HepG2 (cell line): ENCODE data around the gene GRIFIN. TPM values are rescaled to one million over a fixed set of nuclear protein-coding genes. Genes with fewer than 3 reads are reported as not detected.
A peak's percentile ranks its signal among the peaks of the same experiment; 100 is the strongest.

ENCODE experiments used
- ATAC-seq: fragments of 200-7000 bp; cut with Tn5 transposase; 3 replicates; pipeline ENCODE4 v1.9.1; 2020; ENCODE audit warnings: mild to moderate bottlenecking, moderate library complexity
- BruUV-seq: library from RNA; stranded (reverse); fragments of 400-500 nt; replicated peaks from 2 replicates; lab custom pipeline; 2021; lab: Mats Ljungman, UMichigan
- CTCF ChIA-PET: fragments of 300-600 bp; formaldehyde crosslinking; extraction: SDS; loops from one replicate; lab custom pipeline; 2021; ENCODE audit warnings: low total read pairs, inconsistent platforms, low intra/inter-chr PET ratio; lab: Yijun Ruan, JAX
- POLR2A ChIA-PET: fragments of 350-600 bp; sonication (Branson Sonifier 250); formaldehyde crosslinking; loops from one replicate; lab custom pipeline; 2020; ENCODE audit warnings: antibody characterized with exemption, inconsistent platforms; lab: Yijun Ruan, JAX
- DNase-seq: peaks from one replicate; pipeline ENCODE4 v3.0.0-alpha.2; 2015; ENCODE audit warnings: low spot score
- FAIRE-seq: peaks from 3 replicates; lab custom pipeline; 2011; peaks lifted over from hg19 to GRCh38; lab: Jason Lieb, UNC
- H2AFZ ChIP-seq: one replicate; pipeline ENCODE4 v1.6.1; 2011; ENCODE audit warnings: low read length, inconsistent platforms
- H3K27ac ChIP-seq: fragments of 300-600 bp; 3 replicates; pipeline ENCODE4 v1.8.0; 2011; ENCODE audit warnings: mixed run types, mild to moderate bottlenecking, mixed read lengths, low read length, inconsistent platforms; ENCODE audit not compliant: insufficient read depth; ENCODE audit errors: extremely low read length
- H3K27me3 ChIP-seq, 2 experiments: fragments of 200-600 bp in 1 of 2; 2 replicates in 1 of 2; 3 replicates in 1 of 2; pipeline versions ENCODE4 v1.6.0 to v1.8.0; 2011; ENCODE audit warnings: low read length in 2 of 2, mild to moderate bottlenecking in 2 of 2, moderate library complexity in 2 of 2, inconsistent platforms in 1 of 2; ENCODE audit not compliant: insufficient read depth in 2 of 2, control insufficient read depth in 1 of 2
- H3K36me3 ChIP-seq, 2 experiments: fragments of 200-600 bp in 1 of 2; replicated peaks in 1 of 2; 2 replicates in 1 of 2; 3 replicates in 1 of 2; pipeline versions ENCODE4 v1.5.1 to v1.8.0; 2011; ENCODE audit warnings: low read length in 2 of 2, inconsistent platforms in 1 of 2; ENCODE audit not compliant: insufficient read depth in 2 of 2, control insufficient read depth in 1 of 2
- H3K4me1 ChIP-seq: 2 replicates; pipeline ENCODE4 v1.5.1; 2012; ENCODE audit warnings: low read length, inconsistent platforms; ENCODE audit not compliant: insufficient read depth
- H3K4me2 ChIP-seq: 2 replicates; pipeline ENCODE4 v1.6.0; 2011; ENCODE audit warnings: low read depth, low read length, inconsistent platforms
- H3K4me3 ChIP-seq, 3 experiments: fragments of 200-600 bp in 1 of 3; sonication (generic), shearing (Covaris generic) in 1 of 3; replicated peaks in 1 of 3; 2 replicates each; pipeline ENCODE4 v1.5.1; 2011 to 2016; ENCODE audit warnings: low read length in 3 of 3, inconsistent platforms in 2 of 3, low read depth in 2 of 3, mild to moderate bottlenecking in 2 of 3, control low read depth in 1 of 3, mixed read lengths in 1 of 3; ENCODE audit not compliant: insufficient read depth in 1 of 3
- H3K79me2 ChIP-seq: one replicate; pipeline ENCODE4 v1.6.1; 2011; ENCODE audit warnings: low read length, inconsistent platforms; ENCODE audit not compliant: insufficient read depth
- H3K9ac ChIP-seq: 2 replicates; pipeline ENCODE4 v1.6.0; 2011; ENCODE audit warnings: mild to moderate bottlenecking, low read depth, low read length, inconsistent platforms; ENCODE audit not compliant: insufficient read depth
- H3K9me3 ChIP-seq: 2 replicates; pipeline ENCODE4 v1.5.1; 2012; ENCODE audit warnings: mild to moderate bottlenecking, low read length
- H4K20me1 ChIP-seq: 2 replicates; pipeline ENCODE4 v1.6.0; 2011; ENCODE audit warnings: inconsistent platforms, mild to moderate bottlenecking, low read length, moderate library complexity; ENCODE audit not compliant: insufficient read depth
- ARID3A ChIP-seq: IDR thresholded peaks from 2 replicates; pipeline ENCODE4 v1.6.1; 2012; ENCODE audit warnings: low read depth, low read length, improper control_type of control experiment
- ETV6 ChIP-seq: sonication (generic); formaldehyde crosslinking; conservative IDR thresholded peaks from 2 replicates; pipeline ENCODE4 v1.4.0; 2020; ENCODE audit warnings: missing genetic modification reagents
- EZH2 ChIP-seq: conservative IDR thresholded peaks from 2 replicates; pipeline ENCODE4 v1.6.1; 2012; ENCODE audit warnings: mild to moderate bottlenecking, low read depth, low read length, moderate library complexity
- TAF1 ChIP-seq: sonication (generic); formaldehyde crosslinking; IDR thresholded peaks from 2 replicates; pipeline ENCODE4 v1.4.0; 2020; ENCODE audit warnings: missing genetic modification reagents
- ZBTB46 ChIP-seq: sonication (generic); formaldehyde crosslinking; IDR thresholded peaks from 2 replicates; pipeline ENCODE4 v1.4.0; 2020; ENCODE audit warnings: mild to moderate bottlenecking, missing genetic modification reagents, borderline replicate concordance
- ZNF629 ChIP-seq: sonication (generic); formaldehyde crosslinking; conservative IDR thresholded peaks from 2 replicates; pipeline ENCODE4 v1.5.0; 2020; ENCODE audit warnings: missing genetic modification reagents
- WGBS: methylation state at CpG from one replicate; pipeline ENCODE4 v1.1.6; 2017; ENCODE audit warnings: low lambda C conversion rate; 5-methylcytosine and 5-hydroxymethylcytosine counted together
- in situ Hi-C: cut with HindIII; loops from 2 replicates; pipeline ENCODE4 v1.10.0; 2017; ENCODE audit warnings: low pct_unique_long_range_greater_than_20kb; ENCODE audit not compliant: extremely low pct_ligation_motif_present
- intact Hi-C: fragments of 100-400 bp; cut with micrococcal nuclease; formaldehyde crosslinking; loops from one replicate; pipeline ENCODE4 v1.10.0; 2022; ENCODE audit not compliant: unreplicated experiment
- polyA plus RNA-seq, 8 experiments: library from polyadenylated mRNA; depleted of rRNA in 3 of 8; stranded (reverse) in 7 of 8; unstranded in 1 of 8; fragments of >200 nt; fragmentation: Illumina TruSeq in 4 of 8; extraction: Trizol in 4 of 8; gene quantifications; 2 replicates each; pipeline versions ENCODE4 v1.2.1 to v1.2.3, GENCODE V29; 2011 to 2016; ENCODE audit warnings: low read depth in 4 of 8, missing spikeins in 1 of 8, mixed read lengths in 1 of 8; ENCODE audit not compliant: insufficient read depth in 1 of 8
- total RNA-seq, 5 experiments: library from RNA; depleted of rRNA; stranded (reverse); fragments of >200 nt; fragmentation: Illumina TruSeq; extraction: Trizol; gene quantifications; 2 replicates each; pipeline ENCODE4 v1.2.3, GENCODE V29; 2016; ENCODE audit warnings: low read depth in 1 of 5

GRIFIN gene
- total and polyA plus RNA-seq, 2 of the 13 experiments (the other 11 are each of a cell fraction or from before 2014, with no cell fraction given), result not detected

GRCh38 chr7:2502647-2502966, 26.4 kb upstream of the GRIFIN start (continued):
- no peak for TF ChIP-seq ARID3A
- no peak for TF ChIP-seq EZH2
- TF ChIP-seq TAF1 (CRISPR knock-in tag), result no peak
- no peak for TF ChIP-seq ZBTB46 (CRISPR knock-in tag)

GRCh38 chr7:2501947-2502646, 25.9 kb upstream of the GRIFIN start:
- intact Hi-C loops (no loop called here), in situ Hi-C loops (no loop called here)
- FAIRE-seq, result no peak
- no peaks in the 10 kb centered on the region for H3K9me3 ChIP-seq
- no peak overlapping the region for H3K4me3 ChIP-seq
- H3K4me2 ChIP-seq, result no peak overlapping the region
- POLR2A ChIA-PET, result no interaction called here
- TF ChIP-seq ZNF629 (CRISPR knock-in tag), result peak; percentile 69
- TF ChIP-seq ETV6 (CRISPR knock-in tag), result no peak
- no peak overlapping the region for H3K27ac ChIP-seq
- BruUV-seq, result no TSS peak
- peak; percentile 10; the same call in 1 of the 3 replicates for ATAC-seq
- H3K4me1 ChIP-seq, result no peaks in the 10 kb centered on the region
- CTCF ChIA-PET, result no interaction called here
- no peaks in the 10 kb centered on the region for H3K36me3 ChIP-seq
- H3K27me3 ChIP-seq, result peaks cover 9 to 86% of the 10 kb centered on the region in 2 experiments
- H3K9ac ChIP-seq, result no peak overlapping the region
- DNase-seq, result no peak
- H2AFZ ChIP-seq, result no peak overlapping the region
- no peaks in the 10 kb centered on the region for H3K79me2 ChIP-seq
- WGBS, result 52% methylated on average over 3 of the region's 9 CpGs
- no peaks in the 10 kb centered on the region for H4K20me1 ChIP-seq
